HG02973 (cell line): ENCODE measurements around the gene SLC43A3.
"Not testable (repeated sequence)": the region's sequence is repeated elsewhere in the genome, so short reads cannot be mapped to it uniquely, and the experiment has no call there.

Source experiments
- ATAC-seq: cut with Tn5 transposase; IDR thresholded peaks from one replicate; pipeline ENCODE4 v1.9.1; 2021; ENCODE audit warnings: moderate library complexity; ENCODE audit not compliant: unreplicated experiment

The SLC43A3 gene

DNA sequence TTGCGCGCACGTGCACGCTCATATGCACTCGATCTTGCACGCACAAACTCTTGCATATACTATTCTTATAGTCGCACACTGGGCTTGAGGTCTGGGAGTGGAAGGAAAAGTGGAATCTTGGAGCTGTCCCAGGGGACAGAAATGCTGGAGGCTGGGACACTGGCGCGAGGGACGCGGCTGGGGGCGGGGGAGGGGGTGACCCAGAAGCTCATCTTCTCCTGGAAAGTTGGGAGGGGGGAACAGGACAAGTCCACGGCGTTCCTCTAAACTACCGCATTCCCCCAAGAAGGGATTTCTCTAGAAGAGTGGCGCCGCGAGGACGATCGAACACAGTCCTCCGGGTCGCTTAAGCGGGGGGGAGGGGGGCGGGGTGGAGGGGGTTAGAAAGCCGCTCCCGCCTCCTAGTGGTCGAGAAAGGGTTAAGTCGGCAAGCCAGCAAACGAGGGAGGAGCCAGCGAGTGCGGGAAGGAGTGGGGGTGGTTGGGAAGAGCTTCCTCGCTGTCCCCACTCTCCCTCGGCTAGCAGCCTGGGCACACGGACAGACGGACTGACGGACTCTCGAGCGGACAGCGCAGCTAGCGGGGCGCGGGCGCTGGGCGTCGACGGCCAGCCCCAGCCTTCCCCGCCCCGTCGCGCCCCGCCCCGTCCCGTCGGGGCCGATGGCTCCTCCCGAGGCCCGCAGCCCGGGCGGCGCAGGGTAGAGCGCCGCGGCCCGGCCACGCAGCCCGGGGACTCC lies 33.3 kb upstream of the SLC43A3 start, which contains the start of gene RTN4RL2:
RTN4RL2 (plus strand) TSS at position 507 of the 736 bp plus-strand sequence. CDS start 338 bp downstream, outside the sequence.
- no peak for ATAC-seq

DNA sequence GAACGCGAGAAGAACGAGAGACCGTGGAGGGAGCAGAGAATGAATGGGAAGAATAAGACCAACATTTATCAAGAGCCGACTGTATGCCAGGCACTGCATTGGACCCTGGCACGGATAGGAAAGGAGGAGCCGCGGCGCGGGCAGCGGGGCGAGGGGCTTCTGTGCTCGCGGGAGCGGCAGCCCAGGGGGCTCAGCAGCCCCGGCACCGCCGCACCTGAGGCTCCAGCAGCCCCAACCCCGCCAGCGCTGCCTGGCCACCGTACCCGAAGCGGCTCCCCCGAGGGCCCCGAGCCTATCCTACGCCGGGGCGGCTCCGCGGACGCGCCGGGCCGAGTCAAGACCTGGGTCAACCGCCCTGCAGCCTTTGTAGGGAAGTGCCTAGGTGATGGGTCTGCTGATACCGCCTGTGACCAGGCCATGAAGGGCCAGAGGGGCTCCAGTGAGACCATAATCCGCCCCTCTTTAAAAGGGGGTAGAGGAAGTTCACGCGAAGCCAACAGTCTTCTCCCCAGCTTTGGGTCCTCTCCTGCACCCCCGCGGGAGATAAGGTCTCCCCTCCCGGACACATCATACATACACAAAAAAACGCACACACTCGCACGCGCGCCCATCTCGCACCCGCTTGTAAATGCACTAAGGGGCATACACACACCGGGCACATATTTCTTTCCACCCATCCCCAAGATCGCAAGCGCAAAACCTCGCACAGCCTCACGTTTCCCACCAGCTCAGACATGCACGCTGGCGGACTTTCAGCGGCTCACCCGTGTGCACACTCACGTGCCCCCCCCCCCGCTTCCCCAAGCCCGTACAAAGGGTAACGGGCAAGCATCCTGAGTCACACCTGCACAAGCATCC lies 32.5 kb upstream of the SLC43A3 start:
- no peak for ATAC-seq

DNA sequence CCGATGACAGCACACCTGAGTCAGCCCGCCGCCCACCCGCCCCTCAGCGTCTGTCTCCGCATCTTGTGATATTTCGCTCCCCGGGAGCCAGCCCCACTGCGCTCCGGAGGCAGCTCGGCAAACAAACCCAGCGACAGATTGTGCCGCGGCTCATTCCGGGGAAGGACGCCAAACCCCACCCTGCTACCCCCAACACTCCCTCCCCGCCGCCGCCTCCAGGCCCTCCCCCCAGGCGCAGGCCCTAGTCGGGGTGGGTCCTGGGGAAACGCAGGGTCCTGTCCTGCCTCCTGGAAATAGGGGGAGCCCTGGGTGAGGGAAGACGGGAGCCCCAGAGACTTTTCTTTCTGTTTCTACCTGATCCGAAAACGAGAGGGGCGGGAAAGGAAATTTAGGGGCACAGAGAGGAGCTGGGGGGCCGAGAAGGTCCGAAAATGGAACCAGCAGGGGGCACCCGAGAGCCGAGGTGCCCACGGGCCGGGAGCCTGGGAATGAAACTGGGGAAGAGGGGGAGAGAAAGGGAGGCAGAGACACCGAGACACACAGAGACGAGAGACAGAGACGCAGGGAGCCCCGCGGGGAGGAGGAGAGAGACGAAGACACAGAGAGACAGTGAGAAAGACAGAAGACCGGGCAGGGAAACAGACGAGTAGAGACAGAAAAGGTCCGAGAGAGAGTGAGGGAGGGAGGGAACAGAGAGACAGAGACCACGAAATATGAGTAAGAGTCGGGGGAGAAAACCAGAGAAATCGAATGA lies 31.7 kb upstream of the SLC43A3 start:
- ATAC-seq: no peak

DNA sequence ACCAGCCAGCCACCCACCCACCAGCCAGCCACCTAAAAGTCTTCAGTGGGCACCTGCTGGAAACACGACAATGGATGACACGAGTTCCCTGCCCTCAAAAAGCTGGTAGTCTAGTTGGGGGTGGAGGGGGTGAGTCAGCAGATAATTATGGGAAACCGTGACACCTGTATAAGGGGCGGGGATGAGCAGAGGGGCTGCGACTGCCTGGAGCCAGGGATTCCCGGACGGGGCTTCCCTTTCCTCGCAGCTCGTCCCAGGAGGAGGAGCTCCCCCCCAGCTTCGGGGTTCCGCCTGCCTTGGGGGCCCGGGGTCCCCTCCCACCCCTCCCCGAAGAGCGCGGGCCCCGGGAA lies 31.1 kb upstream of the SLC43A3 start:
- ATAC-seq: no peak

DNA sequence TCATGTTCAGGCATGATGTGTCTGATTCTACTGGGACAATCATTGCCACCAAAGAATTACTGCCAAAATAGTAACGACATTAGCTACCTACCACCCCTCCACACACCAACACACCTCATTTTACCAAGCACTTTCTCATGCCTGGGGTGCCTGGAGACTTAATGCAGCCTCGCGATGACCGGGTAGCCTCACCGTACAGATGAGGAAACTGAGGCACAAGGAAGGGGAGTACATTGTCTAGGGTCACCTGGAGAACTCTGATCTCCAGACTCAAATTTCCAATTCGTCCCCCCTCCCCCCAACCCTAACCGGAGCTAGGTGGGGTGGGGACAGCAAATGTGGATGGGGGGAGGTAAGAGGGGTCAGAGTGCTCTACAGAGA lies 30.7 kb upstream of the SLC43A3 start:
- peak; percentile 21 for ATAC-seq

DNA sequence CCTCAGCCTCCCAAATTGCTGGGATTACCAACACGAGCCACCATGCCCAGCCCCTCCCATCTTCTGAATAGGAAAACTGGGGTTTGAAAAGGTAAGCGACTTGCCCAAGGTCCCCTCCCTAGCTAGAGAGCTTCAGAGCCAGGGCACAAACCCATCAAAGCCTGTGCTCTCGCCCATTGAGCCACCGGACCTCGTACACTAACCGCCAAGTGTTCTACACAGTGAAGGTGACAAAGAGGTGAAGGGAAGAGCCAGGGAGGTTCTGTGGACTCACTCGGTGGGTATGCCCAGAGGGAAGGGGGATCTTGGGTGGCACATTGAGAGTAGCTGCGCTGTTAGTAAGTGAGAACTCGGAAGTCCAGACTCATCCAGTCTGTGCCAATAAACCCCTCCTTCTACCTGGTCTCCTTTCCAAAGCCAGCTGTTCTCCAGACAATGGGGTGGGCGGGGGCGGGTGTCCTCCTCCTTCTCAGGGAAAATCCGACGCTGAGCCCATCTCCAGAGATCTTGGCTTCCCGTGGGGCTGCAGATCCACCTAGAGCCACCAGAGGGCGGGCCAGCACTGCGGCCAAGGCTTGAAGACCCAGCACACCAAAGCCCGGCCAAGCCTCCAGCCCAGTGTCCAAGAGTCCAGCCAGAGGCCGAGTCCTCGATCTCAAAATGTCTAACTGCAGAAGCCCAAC lies 30.2 kb upstream of the SLC43A3 start:
- ATAC-seq: peak; percentile 45

DNA sequence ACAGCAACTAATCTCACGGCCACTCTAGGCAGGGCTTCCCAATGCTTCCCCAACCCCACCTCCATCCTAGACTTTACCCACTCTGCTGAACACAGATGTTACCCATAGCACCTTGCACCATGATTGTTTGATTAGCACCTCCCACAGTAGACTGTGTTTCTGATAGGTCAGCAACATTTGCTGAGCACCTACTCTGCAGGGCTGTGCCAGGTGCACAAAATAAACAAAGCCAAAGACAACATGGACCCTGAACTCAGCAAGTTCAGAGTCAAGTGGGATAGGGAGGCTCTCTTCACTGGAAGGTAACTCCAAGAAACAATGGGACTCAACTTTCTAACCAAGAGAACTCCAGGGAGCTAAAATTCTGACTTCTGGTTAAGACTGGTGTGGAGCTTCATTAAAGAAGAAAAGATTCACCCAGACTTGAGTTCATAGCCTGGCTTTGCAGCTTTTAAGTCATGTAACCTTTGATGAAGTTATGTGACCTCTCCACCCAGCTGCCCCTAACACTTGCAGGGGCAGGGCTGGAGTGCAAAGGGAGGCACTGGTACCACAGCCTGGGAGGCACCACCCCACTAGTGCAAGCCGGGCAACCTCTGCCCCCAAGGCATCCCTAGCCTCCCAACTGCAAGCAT lies 26.7 kb upstream of the SLC43A3 start:
- ATAC-seq: no peak

DNA sequence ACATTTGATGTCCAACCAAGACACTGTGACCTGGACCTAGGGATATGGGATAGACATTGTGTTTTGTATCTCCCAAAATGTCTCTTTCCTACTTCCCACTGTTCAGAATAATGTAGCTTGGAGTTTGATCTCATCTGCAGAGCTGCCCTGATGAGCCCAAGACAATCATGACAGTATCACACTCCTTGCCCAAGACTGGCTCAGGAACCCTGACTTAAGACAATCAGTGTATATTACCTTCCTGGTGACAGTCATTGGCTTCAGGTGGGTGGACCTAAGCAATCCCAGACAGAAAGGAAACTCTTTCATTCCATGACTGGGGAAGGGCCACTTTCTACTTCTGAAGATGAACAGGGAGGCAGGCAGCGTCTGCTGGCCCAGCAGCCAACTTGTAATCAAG lies 19.1 kb upstream of the SLC43A3 start:
- ATAC-seq: no peak

DNA sequence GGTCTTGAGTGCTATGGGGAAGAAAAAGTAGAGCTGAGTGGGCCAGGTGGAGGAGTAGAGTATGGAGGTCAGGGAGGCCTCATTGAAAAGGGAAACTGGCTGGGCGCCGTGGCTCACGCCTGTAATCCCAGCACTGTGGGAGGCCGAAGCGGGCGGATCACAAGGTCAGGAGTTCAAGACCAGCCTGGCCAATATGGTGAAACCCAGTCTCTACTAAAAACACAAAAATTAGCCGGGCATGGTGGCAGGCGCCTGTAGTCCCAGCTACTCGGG lies 18.1 kb upstream of the SLC43A3 start:
- not testable (repeated sequence) for ATAC-seq

DNA sequence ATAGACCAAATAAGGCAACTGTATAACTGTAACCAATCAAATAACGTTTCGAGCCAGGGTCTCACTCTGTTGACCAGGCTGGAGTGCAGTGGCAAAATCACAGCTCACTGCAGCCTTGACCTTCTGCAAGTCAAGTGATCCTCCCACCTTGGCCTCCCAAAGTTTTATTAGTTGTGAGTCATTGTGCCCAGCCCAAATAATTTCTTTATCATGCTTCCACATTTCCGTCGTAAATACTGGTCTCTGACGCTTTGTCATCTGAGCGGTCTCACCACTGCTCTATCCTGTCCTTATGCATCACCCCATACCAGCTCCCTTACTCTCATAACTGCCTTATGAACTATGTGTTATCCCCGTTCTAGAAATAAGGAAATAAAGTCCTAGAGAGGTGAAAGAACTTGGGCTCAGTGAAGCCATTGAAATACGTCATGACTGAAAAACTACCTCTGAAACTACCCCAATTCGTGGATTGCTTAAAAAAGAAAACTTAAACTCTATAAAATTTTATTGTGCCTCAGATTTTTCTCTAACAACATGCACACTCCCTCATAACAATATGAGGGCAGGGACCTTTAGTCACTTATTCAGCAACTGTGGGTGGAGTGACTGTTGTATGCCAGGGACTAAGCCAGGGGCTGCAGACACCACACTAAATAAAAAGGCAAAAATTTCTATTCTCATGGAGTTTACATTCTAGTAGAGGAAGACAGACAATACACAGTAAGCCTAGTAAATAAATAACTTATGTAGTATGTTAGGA lies 17.6 kb upstream of the SLC43A3 start:
- ATAC-seq: no peak

DNA sequence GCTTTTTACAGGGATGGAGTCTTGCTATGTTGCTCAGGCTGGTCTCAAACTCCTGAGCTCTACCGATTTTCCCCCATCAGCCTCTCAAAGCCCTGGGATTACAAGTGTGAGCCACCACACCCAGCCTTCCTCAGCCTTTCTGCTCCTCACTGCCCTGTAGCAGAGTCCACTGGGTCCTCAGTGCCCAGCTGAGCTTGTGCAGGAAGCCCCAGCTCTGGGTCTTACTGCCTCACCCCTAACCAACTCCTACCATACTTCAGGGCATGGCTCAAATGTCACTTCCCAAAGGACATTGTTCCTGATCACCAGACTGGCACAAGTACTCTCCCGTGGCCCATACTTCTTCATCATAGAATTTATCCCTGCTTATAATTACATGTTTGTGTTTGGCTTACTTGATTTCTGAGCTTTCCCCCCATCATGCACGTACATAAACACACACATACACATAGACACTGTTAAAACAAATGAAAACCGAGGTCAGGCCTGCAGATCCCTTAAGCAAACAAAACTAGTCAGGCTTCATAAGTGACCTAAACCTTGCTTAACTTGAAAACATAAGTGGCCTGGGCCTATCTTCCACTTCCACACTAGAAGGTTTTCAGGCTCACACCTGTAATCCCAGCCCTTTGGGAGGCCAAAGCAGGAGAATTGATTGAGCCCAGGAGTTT lies 14.0 kb upstream of the SLC43A3 start:
- no peak for ATAC-seq

DNA sequence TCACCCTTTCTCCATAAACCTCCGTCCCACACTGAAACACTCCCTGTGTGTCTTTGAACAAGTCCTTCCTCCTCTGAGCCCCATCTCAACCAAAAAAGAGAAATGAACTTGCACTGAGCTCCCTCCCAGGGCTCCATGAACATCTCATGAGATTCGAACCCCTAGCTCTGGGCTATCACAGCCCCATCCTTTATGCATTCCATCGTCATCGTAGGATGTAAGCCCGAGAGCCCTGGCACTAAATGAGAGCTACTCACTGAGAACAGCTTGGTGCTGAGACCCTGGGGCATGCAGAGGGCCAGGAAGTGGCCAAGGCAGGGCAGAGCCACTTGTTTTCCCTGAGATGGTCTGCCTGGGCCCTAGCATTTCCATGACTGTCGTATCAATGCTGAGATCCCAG lies 12.9 kb upstream of the SLC43A3 start:
- no peak for ATAC-seq

DNA sequence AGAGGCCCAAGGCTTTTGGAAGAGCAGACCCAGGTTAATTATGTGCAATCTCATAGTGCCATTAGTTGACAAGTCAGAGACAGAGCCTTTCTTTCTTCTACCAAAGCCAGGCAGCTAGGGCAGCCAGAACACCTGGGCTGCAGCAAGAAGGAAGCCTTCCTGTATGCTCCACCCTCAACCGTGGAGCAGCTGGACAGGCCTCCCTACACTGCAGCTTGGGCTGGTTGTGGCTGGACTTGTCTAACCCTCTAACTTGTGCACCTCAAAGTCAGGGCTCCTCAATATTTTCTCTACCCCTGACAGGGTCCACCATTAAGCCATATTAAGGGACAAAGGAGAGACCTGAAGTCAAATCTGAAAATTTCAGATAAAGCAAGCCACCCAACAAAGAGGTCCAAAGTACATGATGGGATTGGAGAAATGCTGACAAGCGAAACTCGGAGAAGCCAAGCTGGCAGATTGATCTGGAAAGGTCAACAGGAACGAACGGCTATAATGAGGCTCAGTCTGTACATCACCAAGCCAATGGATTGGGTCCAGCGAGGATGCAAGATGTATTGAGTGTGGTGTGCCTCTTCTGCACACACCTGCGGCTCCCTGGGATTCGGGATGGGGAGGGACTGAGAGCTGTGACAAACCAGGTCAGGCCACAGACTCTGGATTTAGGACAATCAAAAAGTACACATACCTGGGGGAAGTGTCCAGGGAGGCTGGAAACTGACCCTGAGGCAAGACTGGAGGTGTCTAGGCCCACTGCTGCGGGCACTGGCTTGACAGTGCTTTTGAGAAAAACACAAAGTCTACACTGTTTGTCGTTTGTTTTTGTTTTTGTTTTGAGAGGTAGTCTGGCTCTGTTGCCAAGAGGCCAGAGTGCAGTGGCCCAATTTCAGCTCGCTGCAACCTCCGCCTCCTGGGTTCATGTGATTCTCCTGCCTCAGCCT lies 11.7 kb upstream of the SLC43A3 start:
- ATAC-seq: no peak

DNA sequence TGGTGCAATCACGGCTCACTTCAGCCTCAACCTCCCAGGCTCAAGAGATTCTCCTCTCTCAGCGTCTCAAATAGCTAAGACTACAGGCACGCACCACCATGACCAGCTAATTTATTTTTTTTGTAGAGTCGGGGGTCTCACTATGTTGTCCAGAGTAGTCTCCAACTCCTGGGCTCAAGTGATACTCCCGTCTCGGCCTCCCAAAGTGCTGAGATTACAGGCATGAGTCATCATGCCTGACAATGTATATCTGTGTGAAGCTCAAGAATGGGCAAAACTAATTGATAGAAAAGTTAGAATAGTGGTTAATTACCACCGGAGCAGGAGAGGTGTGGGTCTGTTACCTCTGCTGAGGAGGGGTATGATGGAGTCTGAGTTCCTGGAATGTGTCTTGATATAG lies 9.1 kb upstream of the SLC43A3 start:
- no peak for ATAC-seq

DNA sequence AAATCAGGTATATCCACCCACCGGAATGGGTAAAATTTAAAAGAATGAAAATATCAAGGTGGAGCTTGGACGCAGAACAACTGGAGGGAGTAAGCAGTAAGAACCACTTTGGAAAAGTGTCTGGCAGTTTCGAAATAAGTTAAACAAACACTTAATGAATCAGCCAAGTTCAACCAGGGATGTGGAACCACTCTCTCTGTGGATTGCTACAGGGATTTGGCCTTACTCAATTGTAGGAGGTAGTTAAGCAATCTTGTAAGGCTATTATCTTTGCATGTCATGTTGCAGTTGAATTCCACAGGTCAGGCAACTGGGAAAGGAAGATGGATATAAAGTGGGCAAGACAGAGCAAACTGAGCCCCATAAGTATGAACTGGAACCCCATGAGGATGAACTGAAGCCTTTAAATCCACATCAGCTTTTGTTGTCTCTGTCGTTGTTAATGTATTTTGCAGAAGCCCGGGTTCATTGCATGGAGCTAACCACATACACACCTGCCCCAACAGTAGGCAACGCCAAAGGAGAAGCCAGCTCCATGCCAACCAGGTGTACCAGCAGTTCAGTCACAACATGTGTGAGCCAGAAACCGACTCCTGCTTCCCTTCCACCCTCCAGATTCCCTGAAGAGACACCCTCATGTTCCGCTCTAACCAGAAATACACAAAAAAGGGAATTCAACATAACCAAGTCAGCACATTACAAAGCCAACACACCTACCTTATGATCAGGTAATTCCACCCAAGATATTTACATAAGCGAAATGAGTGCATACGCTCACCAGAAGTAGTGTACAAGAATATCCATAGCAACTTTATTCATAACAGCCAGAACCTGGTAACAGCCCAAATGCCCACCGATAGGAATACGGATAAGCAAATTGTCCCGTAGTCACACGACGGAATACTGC lies 8.0 kb upstream of the SLC43A3 start:
- no peak for ATAC-seq

DNA sequence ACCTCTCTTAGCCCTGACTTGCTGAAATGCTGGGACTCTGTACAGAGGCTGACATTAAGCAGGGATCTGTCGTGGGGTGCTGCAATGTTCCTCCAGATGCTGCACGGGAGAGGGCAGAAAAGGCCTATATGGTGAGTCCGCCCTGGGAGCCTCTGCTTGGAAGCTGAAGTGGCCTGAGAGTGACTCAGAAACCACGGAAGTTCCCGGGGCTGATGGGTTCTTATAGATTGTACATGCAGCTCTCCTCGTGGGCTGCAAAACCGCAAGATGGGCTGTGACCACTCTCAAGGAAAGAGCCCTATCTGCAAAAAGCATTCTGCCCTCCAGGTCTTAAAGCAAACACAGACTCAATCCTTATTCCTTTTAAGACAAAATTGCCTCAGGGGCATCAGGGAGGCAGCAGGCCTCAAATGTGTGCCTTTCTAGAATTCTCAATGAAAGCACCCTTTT lies 5.8 kb upstream of the SLC43A3 start:
- ATAC-seq: no peak

DNA sequence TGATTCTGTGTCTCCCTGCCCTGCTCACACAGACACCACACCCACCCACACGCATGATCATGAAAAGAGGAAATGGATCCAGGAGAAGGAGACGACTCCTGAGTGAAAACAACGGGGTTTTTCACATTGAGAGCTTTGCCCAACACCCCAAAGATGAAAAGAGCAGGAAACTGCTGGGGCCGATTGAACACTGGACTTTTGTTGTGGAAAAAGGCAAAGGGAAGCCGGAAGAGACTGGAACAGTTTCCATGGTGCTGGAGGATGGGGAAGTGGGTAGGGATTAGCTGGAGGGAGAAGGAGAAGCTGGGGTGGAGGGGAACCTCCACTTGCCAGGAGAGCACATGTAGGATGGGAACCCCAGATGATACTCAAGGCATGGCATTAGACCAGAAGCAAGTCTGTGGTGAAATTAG lies 5.2 kb upstream of the SLC43A3 start:
- no peak for ATAC-seq
